ENCODE measurements around the gene ALK. TPM values are rescaled to one million over a fixed set of nuclear protein-coding genes. Genes with fewer than 3 reads are reported as not detected.

The ALK gene
- total RNA-seq, 1 donor, result under 0.01 TPM

- peaks cover 4% of the 10 kb centered on the region for H3K4me1 ChIP-seq (ENCODE audit: insufficient read depth, low read length)
- TF ChIP-seq CTCF (IDR thresholded peaks at IDR 0.05; ENCODE audit: extremely low read depth, low read depth, low read length), result no peak
- no peak overlapping the region for H3K4me3 ChIP-seq (ENCODE audit: insufficient read depth, low read length)
- H3K27me3 ChIP-seq (ENCODE audit: insufficient read depth, low read length), result no peaks in the 10 kb centered on the region
- H3K36me3 ChIP-seq (ENCODE audit: insufficient read depth, low read length), result no peaks in the 10 kb centered on the region
- no peak overlapping the region for H3K27ac ChIP-seq (ENCODE audit: low read depth, low read length)
- H4K20me1 ChIP-seq (ENCODE audit: insufficient read depth, low read length), result no peaks in the 10 kb centered on the region
- no peak for DNase-seq (ENCODE audit: insufficient read length, low spot score, missing footprints)
- no peak overlapping the region for H3K4me2 ChIP-seq (ENCODE audit: insufficient read depth, low read length)
- H3K9me3 ChIP-seq (ENCODE audit: low read depth, low read length), result no peaks in the 10 kb centered on the region
- no peaks in the 10 kb centered on the region for H3K79me2 ChIP-seq (ENCODE audit: insufficient read depth, low read length)
- no peak overlapping the region for H2AFZ ChIP-seq (ENCODE audit: low read length)
Observed at GRCh38 chr2:29769847-29770246, 151.5 kb downstream of the ALK start.

- DNase-seq (ENCODE audit: insufficient read length, low spot score, missing footprints), result no peak
- Histone ChIP-seq H4K20me1 (ENCODE audit: insufficient read depth, low read length) (no peaks in the 10 kb centered on the region), H2AFZ (ENCODE audit: low read length) (no peak overlapping the region), H3K36me3 (ENCODE audit: insufficient read depth, low read length) (no peaks in the 10 kb centered on the region), H3K79me2 (ENCODE audit: insufficient read depth, low read length) (no peaks in the 10 kb centered on the region), H3K4me2 (ENCODE audit: insufficient read depth, low read length) (no peak overlapping the region), H3K4me1 (ENCODE audit: insufficient read depth, low read length) (peaks cover 4% of the 10 kb centered on the region), H3K4me3 (ENCODE audit: insufficient read depth, low read length) (no peak overlapping the region), H3K9me3 (ENCODE audit: low read depth, low read length) (no peaks in the 10 kb centered on the region), H3K27ac (ENCODE audit: low read depth, low read length) (no peak overlapping the region), H3K27me3 (ENCODE audit: insufficient read depth, low read length) (no peaks in the 10 kb centered on the region)
- TF ChIP-seq CTCF (IDR thresholded peaks at IDR 0.05; ENCODE audit: extremely low read depth, low read depth, low read length), result no peak
Observed at GRCh38 chr2:29767606-29768335, 153.6 kb downstream of the ALK start.

GRCh38 chr2:29766191-29766590, 155.2 kb downstream of the ALK start:
- H2AFZ ChIP-seq (ENCODE audit: low read length), result no peak overlapping the region
- no peaks in the 10 kb centered on the region for H3K36me3 ChIP-seq (ENCODE audit: insufficient read depth, low read length)
- H3K9me3 ChIP-seq (ENCODE audit: low read depth, low read length), result no peaks in the 10 kb centered on the region
- no peak overlapping the region for H3K4me2 ChIP-seq (ENCODE audit: insufficient read depth, low read length)
- H4K20me1 ChIP-seq (ENCODE audit: insufficient read depth, low read length), result no peaks in the 10 kb centered on the region
- H3K4me1 ChIP-seq (ENCODE audit: insufficient read depth, low read length), result peaks cover 4% of the 10 kb centered on the region
- no peaks in the 10 kb centered on the region for H3K79me2 ChIP-seq (ENCODE audit: insufficient read depth, low read length)
- DNase-seq (ENCODE audit: insufficient read length, low spot score, missing footprints), result peak; percentile 87
- H3K27ac ChIP-seq (ENCODE audit: low read depth, low read length), result no peak overlapping the region
- TF ChIP-seq CTCF (IDR thresholded peaks at IDR 0.05; ENCODE audit: extremely low read depth, low read depth, low read length), result no peak
- H3K4me3 ChIP-seq (ENCODE audit: insufficient read depth, low read length), result no peak overlapping the region
- peaks cover 2% of the 10 kb centered on the region for H3K27me3 ChIP-seq (ENCODE audit: insufficient read depth, low read length)

GRCh38 chr2:29765721-29766120, 155.7 kb downstream of the ALK start:
- DNase-seq (ENCODE audit: insufficient read length, low spot score, missing footprints), result no peak
- no peak overlapping the region for H2AFZ ChIP-seq (ENCODE audit: low read length)
- no peaks in the 10 kb centered on the region for H3K36me3 ChIP-seq (ENCODE audit: insufficient read depth, low read length)
- H3K4me2 ChIP-seq (ENCODE audit: insufficient read depth, low read length), result no peak overlapping the region
- H3K79me2 ChIP-seq (ENCODE audit: insufficient read depth, low read length), result no peaks in the 10 kb centered on the region
- peaks cover 4% of the 10 kb centered on the region for H3K27me3 ChIP-seq (ENCODE audit: insufficient read depth, low read length)
- no peak overlapping the region for H3K27ac ChIP-seq (ENCODE audit: low read depth, low read length)
- H3K9me3 ChIP-seq (ENCODE audit: low read depth, low read length), result no peaks in the 10 kb centered on the region
- H4K20me1 ChIP-seq (ENCODE audit: insufficient read depth, low read length), result no peaks in the 10 kb centered on the region
- no peak overlapping the region for H3K4me3 ChIP-seq (ENCODE audit: insufficient read depth, low read length)
- peaks cover 4% of the 10 kb centered on the region for H3K4me1 ChIP-seq (ENCODE audit: insufficient read depth, low read length)
- TF ChIP-seq CTCF (IDR thresholded peaks at IDR 0.05; ENCODE audit: extremely low read depth, low read depth, low read length), result no peak

Measured in osteoblast (primary cell).